HG03354 (cell line): ENCODE data around the gene TRIM14.
"Not testable (repeated sequence)": the region's sequence is repeated elsewhere in the genome, so short reads cannot be mapped to it uniquely, and the experiment has no call there.

Experiments
- ATAC-seq: cut with Tn5 transposase; IDR thresholded peaks from one replicate; pipeline ENCODE4 v1.9.1; 2021; ENCODE audit warnings: mild to moderate bottlenecking; ENCODE audit not compliant: unreplicated experiment, poor library complexity, severe bottlenecking

Gene TRIM14

GRCh38 chr9:98142925-98143481, 24.0 kb upstream of the TRIM14 start:
- no peak for ATAC-seq

- ATAC-seq = no peak
These were observed 23.3 kb upstream of the TRIM14 start for GRCh38 chr9:98142182-98142907.

- no peak for ATAC-seq
These were observed 21.5 kb upstream of the TRIM14 start for GRCh38 chr9:98140503-98140902.

- no peak for ATAC-seq
These were observed 17.5 kb upstream of the TRIM14 start for GRCh38 chr9:98136489-98136888.

- no peak for ATAC-seq
These were observed 16.9 kb upstream of the TRIM14 start for GRCh38 chr9:98135938-98136337.

GRCh38 chr9:98135558-98135934, 16.5 kb upstream of the TRIM14 start:
- no peak for ATAC-seq

GRCh38 chr9:98134702-98135557, 15.9 kb upstream of the TRIM14 start:
- no peak for ATAC-seq

GRCh38 chr9:98132806-98133631, 14.0 kb upstream of the TRIM14 start:
- ATAC-seq = no peak

GRCh38 chr9:98132158-98132557, 13.1 kb upstream of the TRIM14 start:
- ATAC-seq = no peak

GRCh38 chr9:98130576-98131228, 11.7 kb upstream of the TRIM14 start:
- no peak for ATAC-seq

- not testable (repeated sequence) for ATAC-seq
These were observed 11.0 kb upstream of the TRIM14 start for GRCh38 chr9:98130060-98130459.

GRCh38 chr9:98129451-98129881, 10.4 kb upstream of the TRIM14 start:
- peak; percentile 83 for ATAC-seq

GRCh38 chr9:98128316-98128715, 9.3 kb upstream of the TRIM14 start:
- no peak for ATAC-seq

- no peak for ATAC-seq
These were observed 8.2 kb upstream of the TRIM14 start for GRCh38 chr9:98127226-98127625.

GRCh38 chr9:98124637-98125426, 5.8 kb upstream of the TRIM14 start:
- no peak for ATAC-seq

- ATAC-seq = not testable (repeated sequence)
These were observed 5.1 kb upstream of the TRIM14 start for GRCh38 chr9:98124091-98124490.

- ATAC-seq = no peak
These were observed 2.0 kb upstream of the TRIM14 start for GRCh38 chr9:98121058-98121457.

- ATAC-seq = no peak
These were observed 1.5 kb upstream of the TRIM14 start for GRCh38 chr9:98120476-98120875.
